Islet of Langerhans (tissue), 1 donor: ENCODE results near the gene LMBRD1.
"Not testable (repeated sequence)": the region's sequence is repeated elsewhere in the genome, so short reads cannot be mapped to it uniquely, and the experiment has no call there.

Source experiments
- FAIRE-seq: peaks from one replicate; lab custom pipeline; 2011; peaks lifted over from hg19 to GRCh38; lab: Jason Lieb, UNC

Gene LMBRD1

DNA sequence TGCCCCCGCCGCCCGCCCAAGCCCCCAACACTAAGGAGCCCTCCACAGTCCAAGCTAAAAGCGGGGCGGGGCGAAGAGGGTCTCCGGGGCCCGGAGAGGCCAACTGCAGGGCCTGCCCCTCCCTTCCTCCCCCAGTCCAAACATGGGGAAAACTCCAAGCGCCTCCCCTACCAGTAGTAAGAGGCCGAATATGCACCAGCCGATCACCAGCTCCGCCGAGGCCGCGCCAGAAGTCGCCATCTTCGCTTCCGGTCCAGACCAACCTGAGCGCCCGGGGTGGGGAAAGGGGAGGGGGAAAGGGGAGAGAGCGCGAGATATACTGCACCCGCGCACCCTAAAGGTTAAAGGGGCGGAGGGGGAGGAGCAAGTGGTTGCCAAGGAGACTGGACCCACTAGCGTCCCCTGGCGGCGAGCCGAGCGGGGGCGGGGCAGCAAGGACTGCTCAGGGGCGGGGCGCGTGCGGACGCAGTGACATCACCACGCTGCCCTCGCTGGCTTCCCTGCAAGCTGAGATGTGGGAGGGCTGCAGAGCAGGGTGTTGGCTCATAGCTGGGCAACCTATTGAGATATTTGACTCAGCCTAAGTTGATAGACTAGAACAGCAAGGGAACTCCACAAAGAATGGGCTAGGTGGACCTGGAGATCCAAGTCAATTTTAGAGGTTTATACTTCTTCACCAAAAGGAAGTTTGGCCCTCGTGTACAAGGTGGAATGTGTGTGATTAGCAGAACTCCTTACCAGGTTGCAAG, at the start of gene LMBRD1:
LMBRD1 (minus strand) TSS at position 369 of the 749 bp plus-strand sequence; CDS start at position 240, 129 bp downstream.
- FAIRE-seq: peak; percentile 62

DNA sequence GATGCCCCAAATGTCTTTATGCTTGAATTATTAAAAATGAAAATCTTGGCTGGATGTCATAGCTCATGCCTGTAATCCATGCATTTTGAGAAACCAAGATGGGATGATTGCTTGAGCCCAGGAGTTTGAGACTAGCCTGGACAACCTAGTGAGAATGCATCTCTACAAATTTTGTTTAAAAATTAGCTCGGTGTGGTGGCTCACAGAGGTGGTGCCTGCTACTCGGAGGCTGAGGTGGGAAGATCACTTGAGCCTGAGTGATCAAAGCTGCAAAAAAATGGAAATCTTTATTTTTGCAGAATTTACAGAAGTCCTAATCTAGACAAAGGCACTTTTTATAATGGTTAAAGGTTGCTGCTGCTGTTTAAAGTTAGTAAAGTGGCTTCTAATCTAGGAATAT, 49.5 kb upstream of the LMBRD1 start:
- FAIRE-seq: no peak

GRCh38 chr6:69843189-69843588, 46.4 kb upstream of the LMBRD1 start:
- FAIRE-seq: no peak

DNA sequence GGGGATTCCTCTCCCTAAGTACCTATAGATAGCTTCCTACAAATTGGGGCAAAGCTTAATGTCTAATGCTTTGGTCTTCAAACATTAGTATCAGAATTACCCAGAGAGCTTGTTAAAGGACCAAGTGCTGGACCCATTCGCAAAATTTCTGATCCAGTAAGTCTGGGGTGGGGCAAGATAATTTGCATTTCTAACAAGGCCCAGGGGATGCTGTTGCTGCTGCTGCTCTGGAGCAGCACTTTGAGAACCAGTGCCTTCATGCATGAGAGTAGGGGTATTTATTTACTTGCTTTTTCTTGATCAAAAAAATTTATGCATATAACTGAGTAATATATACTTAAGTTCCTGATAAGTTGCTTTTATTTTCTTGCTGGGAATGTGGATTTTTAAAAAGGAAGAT, 45.1 kb upstream of the LMBRD1 start:
- no peak for FAIRE-seq

GRCh38 chr6:69835414-69836179, 38.8 kb upstream of the LMBRD1 start:
- peak; percentile 96 for FAIRE-seq

DNA sequence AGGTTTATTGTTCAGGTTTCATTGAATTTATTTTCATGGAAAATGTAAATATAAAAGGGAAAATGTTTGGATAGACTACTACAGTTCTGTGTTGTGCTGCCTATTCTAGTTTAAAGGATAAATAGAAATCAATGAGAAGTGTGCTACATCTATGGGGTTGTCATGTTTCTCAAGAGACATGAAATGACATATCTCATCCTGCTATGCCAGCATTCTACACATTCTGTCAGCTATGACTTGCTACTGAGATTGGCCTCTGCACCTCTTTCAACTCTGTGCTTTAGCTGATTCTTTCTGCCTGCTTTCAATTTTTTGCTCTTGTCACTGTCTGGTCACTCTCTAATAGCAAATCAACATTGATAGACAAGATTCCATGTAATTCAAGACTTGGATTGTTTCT, 35.7 kb upstream of the LMBRD1 start:
- no peak for FAIRE-seq

GRCh38 chr6:69827276-69827893, 30.6 kb upstream of the LMBRD1 start:
- no peak for FAIRE-seq

DNA sequence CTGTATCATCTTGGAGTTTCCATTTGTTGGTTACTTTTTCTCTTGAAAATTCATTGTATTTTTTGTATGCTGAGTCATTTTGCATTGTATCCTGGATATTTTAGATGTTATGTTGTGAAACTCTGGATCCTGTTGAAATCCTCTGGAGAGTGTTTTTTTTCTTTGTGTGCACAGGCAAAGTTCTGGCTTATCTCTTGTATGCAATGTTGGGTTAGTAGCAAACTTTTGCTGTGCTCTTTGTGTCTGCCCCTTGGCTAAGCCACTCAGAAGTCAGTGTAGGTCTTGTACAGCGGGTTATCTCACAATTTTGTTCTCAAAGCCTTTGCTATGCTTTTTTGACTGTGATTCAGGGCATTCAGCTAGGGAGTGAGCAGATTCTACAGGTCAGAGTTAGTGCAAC, 29.1 kb upstream of the LMBRD1 start:
- no peak for FAIRE-seq

GRCh38 chr6:69824355-69824754, 27.5 kb upstream of the LMBRD1 start:
- FAIRE-seq: not testable (repeated sequence)

DNA sequence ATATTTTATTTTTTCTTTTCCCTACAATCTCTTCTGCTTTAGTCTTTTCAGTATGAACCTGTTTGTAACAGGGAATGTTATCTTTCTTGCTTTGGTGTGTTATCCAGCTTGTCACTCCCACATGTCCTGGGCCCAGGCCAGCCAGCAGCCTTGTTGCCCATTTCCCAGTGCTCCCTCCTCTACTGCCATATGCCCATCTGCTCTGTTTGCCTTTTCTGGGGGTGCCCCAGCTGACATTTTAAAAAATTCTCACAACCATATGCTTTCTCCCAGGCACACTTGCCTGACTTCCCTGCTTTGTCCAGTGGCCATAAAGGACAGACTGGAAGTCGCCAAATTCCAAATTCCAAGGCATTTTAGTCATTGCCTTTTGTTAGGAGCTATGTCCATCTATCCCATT, 23.6 kb upstream of the LMBRD1 start:
- FAIRE-seq: no peak

DNA sequence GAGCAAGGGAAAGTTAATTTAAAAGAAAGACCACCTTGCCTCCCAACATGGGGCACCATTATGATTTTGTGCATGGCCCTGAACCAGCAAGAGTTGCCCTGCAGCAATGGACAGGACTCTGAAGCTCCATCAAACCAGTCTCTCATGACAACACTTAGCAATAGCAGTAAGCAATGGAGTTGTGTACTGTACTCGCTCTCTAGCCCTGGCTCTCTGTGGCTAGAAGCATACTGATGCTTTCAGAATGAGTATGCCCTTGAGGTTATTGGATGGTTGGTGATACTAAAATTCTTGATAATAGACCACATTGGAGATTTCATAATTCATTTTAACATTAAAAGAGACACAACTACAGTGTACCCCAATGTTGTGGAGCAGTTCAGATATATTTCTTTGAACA, 23.2 kb upstream of the LMBRD1 start:
- no peak for FAIRE-seq

GRCh38 chr6:69819138-69819537, 22.3 kb upstream of the LMBRD1 start:
- FAIRE-seq: no peak

- no peak for FAIRE-seq
Observed at GRCh38 chr6:69818223-69818930, 21.6 kb upstream of the LMBRD1 start.

DNA sequence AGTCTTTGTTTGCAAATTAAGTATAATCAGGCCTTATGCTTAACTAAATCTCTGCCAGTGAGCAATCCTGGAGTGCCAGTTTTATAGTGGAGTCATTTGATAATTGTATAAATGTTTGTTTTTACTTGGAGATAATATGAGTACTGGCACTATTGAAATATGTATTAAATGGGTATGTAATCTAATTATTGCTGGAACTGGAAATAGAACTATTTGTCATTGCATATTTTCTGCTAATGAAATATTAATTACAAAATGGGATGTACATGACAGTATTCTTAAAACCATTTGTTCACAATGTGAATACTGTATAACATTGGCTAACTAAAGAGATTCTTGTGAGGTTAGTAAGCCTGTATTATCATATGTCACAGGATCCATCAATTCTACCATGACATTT, 20.5 kb upstream of the LMBRD1 start:
- no peak for FAIRE-seq

DNA sequence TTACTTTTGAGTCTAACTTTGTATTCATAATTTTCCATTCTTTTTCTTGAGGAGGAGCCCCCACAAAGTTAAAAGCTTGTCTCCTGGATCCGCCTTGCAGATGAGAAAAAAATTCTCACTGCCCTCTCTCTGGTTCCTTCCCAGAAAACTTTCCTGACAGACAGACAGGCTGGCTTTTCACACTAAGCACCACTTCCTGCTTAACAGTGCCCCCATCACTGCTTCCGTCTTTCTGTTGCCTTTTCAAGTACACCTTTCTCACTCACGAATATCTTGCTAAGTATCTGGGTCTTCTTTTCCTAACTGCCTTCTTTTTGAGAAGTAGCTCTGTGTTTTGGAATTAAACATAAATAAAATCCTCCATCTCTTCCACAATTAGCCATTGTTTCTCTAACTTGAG, 19.8 kb upstream of the LMBRD1 start:
- FAIRE-seq: no peak

DNA sequence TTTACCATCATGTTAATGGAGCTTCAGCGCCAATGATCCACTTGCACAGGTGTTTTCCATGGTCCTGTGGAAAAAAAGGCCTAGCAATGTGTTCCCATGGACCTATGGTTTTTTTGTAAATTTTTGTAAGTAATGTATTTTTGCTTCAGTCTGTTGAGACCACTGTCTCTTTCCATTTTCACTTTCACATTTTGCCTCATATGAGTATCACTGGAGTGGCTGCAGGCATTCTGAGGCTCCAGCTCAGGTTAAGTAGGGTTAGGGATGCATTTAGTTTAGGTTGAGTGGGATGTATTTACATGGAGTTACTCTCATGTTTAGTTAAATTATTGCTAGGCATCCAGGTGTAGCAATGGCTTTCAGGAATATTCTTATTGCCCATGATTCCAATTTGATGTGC, 19.2 kb upstream of the LMBRD1 start:
- FAIRE-seq: no peak

DNA sequence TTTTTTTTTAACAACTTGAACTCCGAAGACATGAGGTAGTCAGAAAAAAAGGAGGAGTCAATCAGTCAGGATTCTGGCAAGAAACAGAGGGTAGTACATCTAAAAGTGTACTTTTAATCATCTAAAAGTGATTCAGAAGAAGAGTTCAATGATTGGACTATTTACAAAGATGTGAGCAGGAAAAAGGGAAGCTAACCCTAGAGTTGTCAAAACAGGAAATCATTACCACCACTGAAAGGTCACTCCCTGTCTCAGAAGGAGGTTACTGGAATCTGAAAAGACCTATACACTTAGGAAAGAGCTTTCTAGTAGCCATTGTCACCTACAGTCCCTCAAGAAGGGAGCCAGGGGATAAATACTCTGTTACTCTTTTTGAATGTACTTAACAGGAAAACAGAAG, 16.7 kb upstream of the LMBRD1 start:
- no peak for FAIRE-seq

GRCh38 chr6:69812746-69813427, 16.1 kb upstream of the LMBRD1 start:
- FAIRE-seq: no peak

- FAIRE-seq: no peak
Observed at GRCh38 chr6:69802995-69803394, 6.2 kb upstream of the LMBRD1 start.

DNA sequence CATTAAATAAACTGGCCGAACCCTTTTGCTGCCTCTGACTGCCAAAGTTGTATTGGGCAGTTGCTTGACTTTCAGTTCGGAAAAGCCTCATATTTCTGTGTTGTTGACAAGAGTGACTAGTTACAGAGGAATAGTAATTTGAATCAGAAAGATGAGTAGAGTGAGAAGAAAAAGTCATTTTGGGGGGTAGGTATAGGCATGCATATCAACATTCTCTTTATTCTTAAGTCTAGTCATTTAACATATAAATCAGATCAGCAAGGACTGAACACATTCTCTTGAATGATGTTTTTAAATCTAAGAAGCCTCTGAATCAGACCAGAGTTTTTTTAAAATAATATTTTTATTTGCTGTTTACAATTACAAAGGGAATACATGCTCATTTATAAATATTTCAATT, 4.9 kb upstream of the LMBRD1 start:
- FAIRE-seq: no peak

DNA sequence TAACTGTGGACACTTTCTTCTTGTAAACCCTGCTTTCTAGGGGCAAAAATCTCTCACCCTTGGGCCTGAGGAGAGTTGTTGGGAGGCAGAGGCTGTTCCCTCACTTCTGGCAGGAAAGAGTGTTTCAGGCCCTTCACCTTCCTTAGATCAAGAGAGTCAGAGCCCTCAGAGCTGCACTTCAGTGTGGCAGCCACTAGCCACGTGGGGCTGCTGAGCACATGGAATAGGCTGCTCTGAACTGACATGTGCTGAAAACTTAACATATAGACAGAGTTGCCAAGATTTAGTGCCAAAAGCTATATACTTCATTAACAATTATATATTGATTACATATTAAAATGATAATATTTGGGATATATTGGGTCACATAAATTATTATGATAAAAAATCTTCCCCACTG, 4.4 kb upstream of the LMBRD1 start:
- FAIRE-seq: no peak

DNA sequence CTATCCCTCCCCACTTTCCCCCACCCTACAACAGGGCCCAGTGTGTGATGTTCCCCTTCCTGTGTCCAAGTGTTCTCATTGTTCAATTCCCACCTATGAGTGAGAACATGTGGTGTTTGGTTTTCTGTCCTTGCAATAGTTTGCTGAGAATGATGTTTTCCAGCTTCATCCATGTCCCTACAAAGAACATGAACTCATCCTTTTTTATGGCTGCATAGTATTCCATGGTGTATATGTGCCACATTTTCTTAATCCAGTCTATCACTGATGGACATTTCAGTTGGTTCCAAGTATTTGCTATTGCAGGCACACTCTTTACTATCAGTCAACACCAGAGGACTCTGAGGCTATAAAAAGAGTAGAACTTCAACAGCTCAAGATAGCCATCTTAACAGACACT, 2.0 kb upstream of the LMBRD1 start:
- not testable (repeated sequence) for FAIRE-seq
